Skeletal muscle cell (primary cell): ENCODE data around the gene EIF3K.
A peak's percentile ranks its signal among the peaks of the same experiment; 100 is the strongest.

Experiments used
- DNase-seq: peaks from one replicate; pipeline ENCODE4 v3.0.0-alpha.2; 2010; ENCODE audit warnings: low read depth
- H3K4me3 ChIP-seq: 2 replicates; pipeline ENCODE4 v1.5.1; 2011; ENCODE audit warnings: low read depth, mild to moderate bottlenecking, control low read depth, low read length, moderate library complexity

EIF3K gene

GRCh38 chr19:38663957-38664502 lies 45.0 kb downstream of the EIF3K start:
- no peak overlapping the region for H3K4me3 ChIP-seq
- DNase-seq: no peak

- no peak for DNase-seq
- H3K4me3 ChIP-seq: no peak overlapping the region
Observed at GRCh38 chr19:38664503-38665211, 45.7 kb downstream of the EIF3K start.

- DNase-seq: no peak
- H3K4me3 ChIP-seq: no peak overlapping the region
Observed at GRCh38 chr19:38665219-38665931, 46.4 kb downstream of the EIF3K start.

- DNase-seq: no peak
- no peak overlapping the region for H3K4me3 ChIP-seq
Observed at GRCh38 chr19:38665950-38666662, 47.1 kb downstream of the EIF3K start.

GRCh38 chr19:38666663-38667511 lies 47.9 kb downstream of the EIF3K start:
- DNase-seq: no peak
- H3K4me3 ChIP-seq: no peak overlapping the region

GRCh38 chr19:38667661-38668171 lies 48.7 kb downstream of the EIF3K start:
- no peak overlapping the region for H3K4me3 ChIP-seq

GRCh38 chr19:38669552-38669951 lies 50.6 kb downstream of the EIF3K start:
- no peak overlapping the region for H3K4me3 ChIP-seq
- DNase-seq: no peak

More at GRCh38 chr19:38667661-38668171, 48.7 kb downstream of the EIF3K start:
- peak; percentile 64 for DNase-seq

- no peak for DNase-seq
- no peak overlapping the region for H3K4me3 ChIP-seq
Observed at GRCh38 chr19:38670921-38671398, 52.0 kb downstream of the EIF3K start.

GRCh38 chr19:38671654-38672053 lies 52.7 kb downstream of the EIF3K start:
- no peak for DNase-seq
- no peak overlapping the region for H3K4me3 ChIP-seq

GRCh38 chr19:38673030-38673429 lies 54.0 kb downstream of the EIF3K start:
- no peak for DNase-seq

GRCh38 chr19:38674388-38675171 lies 55.6 kb downstream of the EIF3K start:
- no peak for DNase-seq
- no peak overlapping the region for H3K4me3 ChIP-seq

More at GRCh38 chr19:38673030-38673429, 54.0 kb downstream of the EIF3K start:
- no peak overlapping the region for H3K4me3 ChIP-seq

GRCh38 chr19:38675611-38676010 lies 56.6 kb downstream of the EIF3K start:
- no peak for DNase-seq
- no peak overlapping the region for H3K4me3 ChIP-seq

- no peak overlapping the region for H3K4me3 ChIP-seq
- DNase-seq: no peak
Observed at GRCh38 chr19:38676023-38676877, 57.3 kb downstream of the EIF3K start.

GRCh38 chr19:38676878-38677646 lies 58.1 kb downstream of the EIF3K start:
- no peak for DNase-seq
- H3K4me3 ChIP-seq: no peak overlapping the region

- H3K4me3 ChIP-seq: no peak overlapping the region
- no peak for DNase-seq
Observed at GRCh38 chr19:38678217-38678890, 59.4 kb downstream of the EIF3K start.

- no peak overlapping the region for H3K4me3 ChIP-seq
- DNase-seq: no peak
Observed at GRCh38 chr19:38678891-38679494, 60.0 kb downstream of the EIF3K start.
